Pancreas (tissue), 10 donors: ENCODE measurements around the gene RIBC2. TPM values are rescaled to one million over a fixed set of nuclear protein-coding genes. Genes with fewer than 3 reads are reported as not detected.

Experiments
- ATAC-seq, 4 donors: fragments of 200-7000 bp; cut with Tn5 transposase; one replicate each; pipeline versions ENCODE4 v1.8.0 to v1.9.1; 2020; ENCODE audit warnings: mild to moderate bottlenecking in 4 of 4, moderate library complexity in 4 of 4
- DNase-seq, 6 donors: peaks; one replicate each; pipeline ENCODE4 v3.0.0-alpha.2; 2020
- FAIRE-seq: peaks from 2 replicates; lab custom pipeline; 2012; peaks lifted over from hg19 to GRCh38; lab: Jason Lieb, UNC
- H3K27ac ChIP-seq, 4 donors: fragments of 200-600 bp; sonication (generic); 1 replicate in 3 of 4; 2 replicates in 1 of 4; pipeline versions ENCODE4 v1.5.0 to v1.8.0; 2020
- H3K27me3 ChIP-seq, 4 donors: fragments of 200-600 bp; one replicate each; pipeline ENCODE4 v1.8.0; 2021
- H3K36me3 ChIP-seq, 3 donors: fragments of 200-600 bp; sonication (generic) in 1 of 3; one replicate each; pipeline versions ENCODE4 v1.5.0 to v1.8.0; 2020 to 2021
- H3K4me1 ChIP-seq, 3 donors: fragments of 200-600 bp; one replicate each; pipeline ENCODE4 v1.8.0; 2021
- H3K4me3 ChIP-seq, 4 donors: fragments of 200-600 bp; sonication (generic) in 2 of 4; one replicate each; pipeline versions ENCODE4 v1.5.0 to v1.8.0; 2020 to 2021
- H3K9me3 ChIP-seq, 4 donors: fragments of 200-600 bp; one replicate each; pipeline ENCODE4 v1.8.0; 2021
- WGBS, 2 donors: extraction: QIAGEN DNeasy Blood & Tissue Kit; methylation state at CpG; one replicate each; pipeline ENCODE4 v1.1.7; 2013; 5-methylcytosine and 5-hydroxymethylcytosine counted together
- intact Hi-C, 3 donors: fragments of 100-400 bp; cut with DNase I; formaldehyde crosslinking; loops; one replicate each; pipeline versions ENCODE4 v1.11.1 to v1.14.2; 2022
- polyA plus RNA-seq, 2 donors: library from polyadenylated mRNA; stranded (reverse); fragments of 200-250 nt; gene quantifications; one replicate each; pipeline ENCODE4 v1.2.3, GENCODE V29; 2013
- total RNA-seq, 6 donors: library from RNA; stranded (reverse); fragmentation: NEBNext Ultra II Directional in 4 of 6; extraction: Animal tissue kit (Norgen Biotek cat#: 25700) in 4 of 6; gene quantifications; one replicate each; pipeline versions ENCODE4 v1.2.1 to v1.2.4, GENCODE V29; 2021 to 2023
- TF ChIP-seq, protein P1 (sequence below), 4 donors: fragments of 200-600 bp; sonication (generic) in 3 of 4; IDR thresholded peaks; one replicate each; pipeline versions ENCODE4 v1.5.0 to v1.8.0; 2021; ENCODE audit warnings: antibody characterized with exemption in 4 of 4
- donor health status: healthy with polysubstance abuse.
- donor health status: DM: no; HTN: no; CAD: no; lungs with moderate emphysema.
- donor health status: DM: no; HTN: no; CAD: no.
- donor health status: control.
- donor health status: control.
- donor health status: Bipolar disorder and iron deficiency.
- donor health status: DM: yes; HTN: yes; CAD: no.
- donor health status: DM: no; HTN: no; CAD: no.
- donor health status: DM: no; HTN: no; CAD: no.
- donor health status: DM: yes; HTN: yes; CAD: no.

Gene RIBC2
- total and polyA plus RNA-seq, 8 donors = 0.12 to 1.7 (median 0.34) TPM; not detected in 2

DNA sequence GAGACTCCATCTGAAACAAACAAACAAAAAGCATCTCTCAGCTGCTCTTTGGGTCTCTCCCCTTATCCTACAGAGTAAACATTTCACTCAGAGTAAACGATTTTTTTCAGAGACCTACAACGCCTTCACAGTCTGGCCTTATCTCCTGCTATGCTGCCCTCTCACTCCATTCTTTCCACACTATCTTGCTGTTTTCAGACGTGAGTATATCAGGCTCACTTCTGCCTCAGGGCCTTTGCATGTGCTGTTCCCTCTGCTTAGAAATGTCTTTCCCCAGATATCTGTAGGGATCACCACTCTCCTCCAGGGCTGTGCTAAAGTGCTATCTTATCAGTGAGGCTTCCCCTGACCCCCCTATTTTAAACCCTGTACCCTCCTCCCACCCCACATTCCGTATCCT is 6.5 kb downstream of the RIBC2 start:
- H3K4me3 ChIP-seq = no peak overlapping the region
- H3K36me3 ChIP-seq = no peaks in the 10 kb centered on the region
- H3K9me3 ChIP-seq = no peaks in the 10 kb centered on the region
- DNase-seq (no peak), FAIRE-seq (no peak), ATAC-seq (no peak)
- no peaks in the 10 kb centered on the region for H3K27me3 ChIP-seq
- TF ChIP-seq, protein P1, sequence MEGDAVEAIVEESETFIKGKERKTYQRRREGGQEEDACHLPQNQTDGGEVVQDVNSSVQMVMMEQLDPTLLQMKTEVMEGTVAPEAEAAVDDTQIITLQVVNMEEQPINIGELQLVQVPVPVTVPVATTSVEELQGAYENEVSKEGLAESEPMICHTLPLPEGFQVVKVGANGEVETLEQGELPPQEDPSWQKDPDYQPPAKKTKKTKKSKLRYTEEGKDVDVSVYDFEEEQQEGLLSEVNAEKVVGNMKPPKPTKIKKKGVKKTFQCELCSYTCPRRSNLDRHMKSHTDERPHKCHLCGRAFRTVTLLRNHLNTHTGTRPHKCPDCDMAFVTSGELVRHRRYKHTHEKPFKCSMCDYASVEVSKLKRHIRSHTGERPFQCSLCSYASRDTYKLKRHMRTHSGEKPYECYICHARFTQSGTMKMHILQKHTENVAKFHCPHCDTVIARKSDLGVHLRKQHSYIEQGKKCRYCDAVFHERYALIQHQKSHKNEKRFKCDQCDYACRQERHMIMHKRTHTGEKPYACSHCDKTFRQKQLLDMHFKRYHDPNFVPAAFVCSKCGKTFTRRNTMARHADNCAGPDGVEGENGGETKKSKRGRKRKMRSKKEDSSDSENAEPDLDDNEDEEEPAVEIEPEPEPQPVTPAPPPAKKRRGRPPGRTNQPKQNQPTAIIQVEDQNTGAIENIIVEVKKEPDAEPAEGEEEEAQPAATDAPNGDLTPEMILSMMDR (IDR thresholded peaks at IDR 0.05) = no peak
- H3K27ac ChIP-seq = no peak overlapping the region
- 57 to 58% methylated on average over 4 of the region's 4 CpGs for WGBS, 2 donors
- intact Hi-C loops = no loop called here
- no peaks in the 10 kb centered on the region for H3K4me1 ChIP-seq

DNA sequence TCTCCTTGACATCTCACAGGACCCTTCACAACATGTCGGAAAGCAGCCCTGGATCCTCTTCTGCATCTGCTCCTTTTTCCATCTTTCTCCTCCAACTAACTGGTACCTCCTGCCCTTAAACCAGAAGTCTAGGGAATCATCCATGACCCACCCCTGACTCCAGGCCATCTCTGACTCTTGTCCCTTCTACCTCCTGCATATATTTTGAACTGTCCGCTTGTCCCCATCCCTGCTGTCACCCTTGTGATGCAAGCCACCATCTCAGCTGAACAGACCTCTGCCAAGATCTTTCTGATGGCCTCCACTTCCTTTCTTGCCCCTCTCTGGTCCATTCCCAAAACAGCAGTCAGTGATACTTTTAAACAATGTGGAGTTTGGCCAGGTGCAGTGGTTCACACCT is 7.0 kb downstream of the RIBC2 start:
- no peak for FAIRE-seq

DNA sequence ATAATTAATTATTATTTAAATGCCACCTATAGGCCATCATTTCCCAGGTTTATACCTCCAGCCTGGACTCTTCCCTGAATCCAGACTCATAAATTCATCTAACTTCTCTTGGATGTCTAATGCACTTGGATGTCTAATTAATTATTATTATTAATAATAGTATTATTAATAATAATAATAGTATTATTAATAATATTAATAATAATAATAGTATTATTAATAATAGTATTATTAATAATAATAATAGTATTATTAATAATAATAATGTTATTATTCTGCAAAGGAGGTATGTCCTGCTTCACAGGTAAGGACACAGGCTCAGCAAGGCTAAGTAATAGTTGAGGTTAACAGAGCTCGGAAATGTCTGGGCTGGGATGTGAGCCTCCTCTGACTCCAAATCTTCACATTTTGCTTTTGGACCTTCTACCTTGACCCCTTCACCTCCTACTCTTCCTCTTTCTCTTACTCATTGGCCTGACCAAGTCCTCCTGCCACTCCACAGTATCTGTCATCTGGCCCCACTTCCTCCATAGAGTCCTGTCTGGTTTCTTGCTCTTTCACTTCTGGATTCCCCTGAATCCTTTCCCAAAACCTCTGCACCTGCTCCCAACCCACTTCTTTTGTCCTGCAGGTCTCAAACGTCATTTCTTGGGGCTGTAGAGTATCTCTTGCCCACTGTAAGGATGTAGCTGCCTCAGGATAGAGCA is 8.0 kb downstream of the RIBC2 start:
- no peaks in the 10 kb centered on the region for H3K9me3 ChIP-seq
- H3K27ac ChIP-seq = no peak overlapping the region
- no peaks in the 10 kb centered on the region for H3K27me3 ChIP-seq
- H3K4me3 ChIP-seq = no peak overlapping the region
- intact Hi-C loops = no loop called here
- no peak for DNase-seq
- no peak for ATAC-seq
- H3K4me1 ChIP-seq = no peaks in the 10 kb centered on the region
- FAIRE-seq = peak; percentile 67
- H3K36me3 ChIP-seq = no peaks in the 10 kb centered on the region
- 60 to 61% methylated on average over 2 of the region's 2 CpGs for WGBS, 2 donors
- TF ChIP-seq, protein P1 (IDR thresholded peaks at IDR 0.05) = no peak

More for the DNA sequence above, 7.0 kb downstream of the RIBC2 start:
- intact Hi-C loops = no loop called here
- 92 to 96% methylated on average over 2 of the region's 2 CpGs for WGBS, 2 donors
- DNase-seq = no peak
- Histone ChIP-seq H3K27me3 (no peaks in the 10 kb centered on the region), H3K4me1 (no peaks in the 10 kb centered on the region), H3K9me3 (no peaks in the 10 kb centered on the region), H3K36me3 (no peaks in the 10 kb centered on the region), H3K27ac (no peak overlapping the region), H3K4me3 (no peak overlapping the region)
- ATAC-seq = no peak
- TF ChIP-seq, protein P1 (IDR thresholded peaks at IDR 0.05) = no peak

DNA sequence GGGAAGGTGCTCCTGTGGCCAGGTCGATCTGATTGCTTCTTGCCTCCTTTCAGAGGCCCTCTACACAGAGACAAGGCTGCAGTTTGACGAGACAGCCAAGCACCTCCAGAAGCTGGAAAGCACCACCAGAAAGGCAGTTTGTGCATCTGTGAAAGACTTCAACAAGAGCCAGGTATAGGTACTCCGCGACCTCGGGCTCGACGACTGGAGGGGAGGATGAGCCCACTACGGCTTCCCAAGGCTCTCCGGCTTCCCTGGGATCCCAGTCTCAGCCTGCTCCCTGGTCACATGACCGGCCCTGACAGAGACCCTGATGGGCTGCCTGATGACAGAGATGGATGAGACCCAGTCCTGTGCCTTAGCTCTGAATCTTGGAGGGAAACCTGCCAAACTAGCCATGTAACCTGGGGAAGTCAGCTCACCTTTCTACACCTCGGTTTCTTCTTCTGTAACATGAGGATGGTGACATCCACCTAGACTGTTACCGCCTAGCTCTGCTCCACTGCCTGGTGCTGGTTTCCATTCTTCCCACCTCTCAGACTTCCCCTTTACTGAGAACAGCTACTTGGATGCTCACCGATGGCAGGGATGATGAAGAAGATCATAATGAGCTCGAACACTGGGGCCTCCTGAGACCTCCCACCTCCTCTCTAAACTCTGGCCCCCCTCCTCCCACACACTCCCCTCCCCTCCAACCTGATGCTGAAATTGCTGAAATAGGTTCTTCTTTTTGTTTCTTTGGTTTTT is 8.9 kb downstream of the RIBC2 start:
- no peaks in the 10 kb centered on the region for H3K4me1 ChIP-seq
- H3K36me3 ChIP-seq = no peaks in the 10 kb centered on the region
- WGBS, 2 donors = 86 to 88% methylated on average over 14 of the region's 14 CpGs
- DNase-seq = no peak
- no peak for FAIRE-seq
- TF ChIP-seq, protein P1 (IDR thresholded peaks at IDR 0.05) = no peak
- no peak for ATAC-seq
- no peaks in the 10 kb centered on the region for H3K9me3 ChIP-seq
- no peak overlapping the region for H3K4me3 ChIP-seq
- H3K27me3 ChIP-seq = no peaks in the 10 kb centered on the region
- no peak overlapping the region for H3K27ac ChIP-seq
- intact Hi-C loops = no loop called here

DNA sequence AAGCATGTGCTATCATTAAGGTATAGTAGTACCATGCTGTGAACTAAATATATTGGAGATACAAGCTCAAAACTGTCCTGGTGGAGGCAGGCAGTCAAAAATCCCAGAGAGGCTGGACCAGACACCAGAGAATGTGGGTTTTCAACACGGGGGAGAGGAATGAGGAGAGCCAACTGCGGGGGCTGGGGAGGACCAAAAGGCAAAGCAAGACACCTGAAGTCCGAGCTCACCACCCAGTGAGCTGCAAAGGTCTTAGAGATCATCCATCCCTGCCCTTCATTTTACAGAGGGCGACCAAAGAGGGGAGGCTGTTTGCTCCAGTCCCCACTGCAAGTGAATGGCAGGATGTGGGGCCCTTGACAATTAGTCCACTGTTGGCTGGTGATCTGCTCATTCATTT is 10.0 kb downstream of the RIBC2 start:
- FAIRE-seq = no peak
- WGBS, 2 donors = 71 to 84% methylated on average over 4 of the region's 4 CpGs
- Histone ChIP-seq H3K36me3 (no peaks in the 10 kb centered on the region), H3K27ac (no peak overlapping the region), H3K9me3 (no peaks in the 10 kb centered on the region), H3K27me3 (no peaks in the 10 kb centered on the region), H3K4me1 (no peaks in the 10 kb centered on the region), H3K4me3 (no peak overlapping the region)
- no peak for ATAC-seq
- TF ChIP-seq, protein P1 (IDR thresholded peaks at IDR 0.05) = no peak
- DNase-seq = no peak
- intact Hi-C loops = no loop called here
